COLO829 (cell line): ENCODE results near the gene KLHL2.

Source experiments
- DNase-seq: peaks from one replicate; pipeline ENCODE4 v3.0.0; 2012; ENCODE audit warnings: low spot score

Gene KLHL2

DNA sequence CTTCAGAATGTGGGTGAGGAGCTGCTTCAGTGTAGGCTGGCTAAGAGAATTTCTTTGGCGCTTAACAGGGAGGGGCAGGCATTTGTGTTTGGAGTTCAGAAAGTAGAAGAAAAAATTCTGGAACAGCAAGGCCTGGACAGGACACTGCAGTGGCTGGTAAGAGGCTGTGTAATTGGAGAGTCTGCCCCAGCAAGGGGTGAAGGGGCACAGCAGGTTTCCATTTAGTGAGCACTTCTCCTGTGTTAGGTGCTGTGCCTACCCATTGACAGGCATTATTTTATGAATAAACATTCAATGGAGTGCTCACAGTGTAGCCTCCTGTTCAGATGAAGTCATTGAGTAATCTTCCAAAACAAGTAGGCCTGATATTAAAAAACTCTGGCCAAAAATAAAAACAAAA is 160.8 kb downstream of the KLHL2 start:
- no peak for DNase-seq

DNA sequence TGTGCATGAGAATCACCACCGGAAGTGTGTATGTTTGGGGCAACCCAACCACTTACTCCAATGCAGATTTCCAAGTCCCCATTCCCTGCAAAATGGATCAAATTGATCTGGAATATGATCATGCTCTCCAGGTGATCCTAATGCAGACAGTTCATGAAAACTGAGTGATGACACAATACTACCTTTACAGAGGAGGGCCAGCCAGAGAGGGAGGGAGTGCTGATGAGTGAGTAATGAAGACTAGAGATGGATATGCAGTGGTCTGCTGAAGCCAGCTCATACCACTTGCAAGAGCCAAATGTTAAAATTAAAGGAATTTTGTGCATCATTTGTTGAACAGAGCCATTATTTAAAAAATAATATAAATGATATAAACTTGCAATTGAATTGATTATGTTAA is 161.2 kb downstream of the KLHL2 start:
- no peak for DNase-seq

DNA sequence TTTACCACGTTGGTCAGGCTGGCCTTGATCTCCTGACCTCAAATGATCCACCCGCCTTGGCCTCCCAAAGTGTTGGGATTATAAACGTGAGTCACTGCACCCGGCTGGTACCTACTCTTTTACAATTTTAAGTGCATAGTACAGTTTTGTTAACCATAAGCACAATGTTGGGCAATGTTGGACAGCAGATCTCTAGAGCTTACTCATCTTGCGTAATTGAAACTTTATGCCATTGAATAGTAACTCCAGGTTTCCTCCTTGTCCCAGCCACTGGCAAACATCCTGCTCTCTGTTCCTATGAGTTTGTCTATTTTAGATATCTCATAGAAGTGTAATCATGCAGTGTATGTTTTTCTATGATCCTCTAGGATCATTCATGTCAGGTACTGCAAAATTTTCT is 162.2 kb downstream of the KLHL2 start:
- DNase-seq, result no peak

DNA sequence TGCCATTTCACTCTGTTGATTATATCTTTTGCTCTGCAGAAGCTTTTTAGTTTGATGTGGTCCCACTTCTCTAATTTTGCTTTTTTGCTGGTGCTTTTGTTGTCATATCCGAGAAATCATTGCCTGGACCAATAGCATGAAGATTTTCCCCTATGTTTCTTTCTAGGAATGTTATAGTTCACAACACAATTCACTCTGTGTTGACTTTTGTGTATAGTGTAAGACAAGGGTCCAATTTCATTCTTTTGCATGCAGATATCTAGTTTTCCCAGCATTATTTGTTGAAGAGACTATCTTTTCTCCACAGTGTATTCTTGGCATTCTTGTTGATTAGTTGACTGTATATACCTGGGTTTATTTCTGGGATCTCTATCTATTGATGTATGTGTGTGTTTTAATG is 163.2 kb downstream of the KLHL2 start:
- DNase-seq, result no peak
